Measurements from ENCODE around the gene ATR. TPM values are rescaled to one million over a fixed set of nuclear protein-coding genes. Genes with fewer than 3 reads are reported as not detected.

ATR gene
- total and polyA plus RNA-seq, 2 of the 4 experiments (the other 2 are of a cell fraction), result 9.5 to 28.0 TPM

DNA sequence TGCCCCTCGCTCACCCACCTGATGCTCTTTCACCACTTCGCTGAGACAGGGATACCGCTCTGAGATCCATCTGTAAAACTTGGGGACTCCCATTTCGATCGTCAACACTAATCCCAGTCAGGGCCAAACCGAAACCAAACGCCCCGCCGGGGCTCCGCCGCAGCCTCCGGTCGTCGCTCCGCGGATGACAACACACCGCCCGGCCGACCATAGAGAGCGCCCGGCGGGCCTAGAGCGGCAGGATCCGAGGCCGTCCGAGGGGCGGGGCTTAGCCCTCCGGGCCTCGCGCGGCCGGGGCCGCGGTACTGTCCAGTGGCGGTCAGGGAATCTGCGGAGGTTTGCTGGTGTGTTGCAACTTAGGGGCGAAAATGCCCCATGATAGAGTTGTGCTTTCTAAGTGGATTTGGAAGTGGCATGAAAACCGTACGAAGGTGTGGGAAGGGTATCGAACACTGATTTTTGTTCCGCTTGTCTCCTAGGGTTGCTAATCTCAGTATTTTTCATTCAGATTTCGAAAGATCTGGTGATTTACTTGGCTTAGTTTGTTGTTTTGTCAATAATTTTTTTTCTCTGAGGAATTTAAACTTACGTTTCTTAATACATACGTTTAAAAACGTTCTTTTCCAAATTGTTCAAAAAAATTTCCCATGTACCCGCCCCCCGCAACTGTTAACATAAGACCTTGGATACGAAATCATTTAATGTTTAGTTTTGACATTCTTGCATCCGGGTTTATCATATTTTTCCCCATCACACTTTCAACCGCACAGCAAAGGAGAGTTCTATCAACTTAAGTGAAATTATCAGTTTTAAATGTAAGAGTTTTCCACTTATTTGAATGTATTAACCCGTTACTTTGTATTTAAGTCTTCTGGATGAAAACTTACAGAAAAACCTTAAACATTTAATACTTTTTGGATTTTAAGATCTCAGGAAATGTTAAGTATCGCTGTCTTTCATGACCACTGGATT is 130.4 kb downstream of the ATR start, which contains the start of gene XRN1:
TSS of gene XRN1 (minus strand) at position 186 of the 972 bp plus-strand sequence. CDS start at position 93, 93 bp downstream.
- H3K9me1 ChIP-seq (ENCODE audit: insufficient read depth, low read length), result no peaks in the 10 kb centered on the region; the same call in 1 of the 2 replicates
- in situ Hi-C loops (cut with MboI; ENCODE audit: low sequenced_read_pairs) (no loop called here), intact Hi-C loops (cut with micrococcal nuclease) (loop anchor here (2.0 kb wide), 1 partner anchor 131 kb away; the partner anchor contains the start of gene ATR), dilution Hi-C loops (cut with HindIII; ENCODE audit: low sequenced_read_pairs, unreplicated experiment) (no loop called here)
- peak within 1 kb of the TSS; percentile 93 for H3K27ac ChIP-seq (ENCODE audit: insufficient read depth, low read length)
- POLR2A ChIA-PET (ENCODE audit: unreplicated experiment), result no interaction called here
- peaks cover 6 to 33% of the 10 kb centered on the region in 2 experiments; a peak in 3 of 4 replicates for H3K79me1 ChIP-seq (ENCODE audit: low read depth in 1 of 2, low read length in 2 of 2)
- peak within 1 kb of the TSS; percentile 97 for H2AFZ ChIP-seq (replicated peaks; ENCODE audit: low read length, poor library complexity)
- H3K4me2 ChIP-seq (ENCODE audit: low read depth, low read length), result peak within 1 kb of the TSS; percentile 92
- H2AK5ac ChIP-seq (ENCODE audit: low read depth, low read length), result peak within 1 kb of the TSS; percentile 80; the same call in 1 of the 2 replicates
- ATAC-seq (ENCODE audit: low read depth) (peak; percentile 100), DNase-seq (peak; percentile 94)
- TSS peak; percentile 76 for BruUV-seq (replicated peaks)
- H2BK5ac ChIP-seq (ENCODE audit: low read depth, low read length, poor library complexity, severe bottlenecking), result peak within 1 kb of the TSS; percentile 95
- 1% methylated on average over 34 of the region's 52 CpGs; no CpG with 5 or more reads in 1 of the 2 experiments for WGBS, 2 experiments (ENCODE audit: extremely low coverage in 2 of 2, insufficient read length in 1 of 2)
- H3K27me3 ChIP-seq (ENCODE audit: control insufficient read depth, insufficient read depth, low read length), result no peaks in the 10 kb centered on the region
- H2BK120ac ChIP-seq (ENCODE audit: low read depth, low read length), result peak within 1 kb of the TSS; percentile 61
- peak within 1 kb of the TSS; percentile 98 for H3K23ac ChIP-seq (ENCODE audit: low read depth, low read length)
- peak within 1 kb of the TSS; percentile 99 for H3K9ac ChIP-seq (ENCODE audit: low read depth, low read length)
- H3K36me3 ChIP-seq (ENCODE audit: control insufficient read depth, insufficient read depth, low read length), result peaks cover 7% of the 10 kb centered on the region
- no peaks in the 10 kb centered on the region for H3K9me3 ChIP-seq (ENCODE audit: control insufficient read depth, insufficient read depth, low read length)
- H3K4ac ChIP-seq (ENCODE audit: low read depth, low read length), result peak within 1 kb of the TSS; percentile 96
- H4K91ac ChIP-seq (ENCODE audit: insufficient read depth, low read depth, low read length), result peak within 1 kb of the TSS; percentile 87
- peaks cover 4% of the 10 kb centered on the region; the same call in 1 of the 2 replicates for H3K4me1 ChIP-seq (ENCODE audit: control insufficient read depth, insufficient read depth, low read length)
- peak within 1 kb of the TSS; percentile 98 for H3K14ac ChIP-seq (replicated peaks; ENCODE audit: low read depth, low read length)
- peak within 1 kb of the TSS; percentile 86 for H4K5ac ChIP-seq (ENCODE audit: low read depth, low read length)
- H3K18ac ChIP-seq (ENCODE audit: low read depth, low read length), result peak within 1 kb of the TSS; percentile 86
- H2BK15ac ChIP-seq (ENCODE audit: low read depth, low read length), result peak within 1 kb of the TSS; percentile 67; the same call in 1 of the 3 replicates
- peak within 1 kb of the TSS; percentile 92 for H2AK9ac ChIP-seq (replicated peaks; ENCODE audit: low read depth, low read length, poor library complexity)
- H4K8ac ChIP-seq (ENCODE audit: low read depth in 2 of 2, low read length in 2 of 2), result peak within 1 kb of the TSS; percentile 84 to 99
- CTCF ChIA-PET, result no interaction called here
- peak within 1 kb of the TSS; percentile 94 for H3K4me3 ChIP-seq (ENCODE audit: insufficient read depth, low read depth, low read length)
- H2BK20ac ChIP-seq (ENCODE audit: low read depth, low read length), result peak within 1 kb of the TSS; percentile 19; the same call in 1 of the 2 replicates
- H3K56ac ChIP-seq (ENCODE audit: extremely low read depth, insufficient read depth, low read length), result peak within 1 kb of the TSS; percentile 97
- peaks cover 10% of the 10 kb centered on the region for H4K20me1 ChIP-seq (ENCODE audit: insufficient read depth, low read length)
- TF ChIP-seq, protein P1, sequence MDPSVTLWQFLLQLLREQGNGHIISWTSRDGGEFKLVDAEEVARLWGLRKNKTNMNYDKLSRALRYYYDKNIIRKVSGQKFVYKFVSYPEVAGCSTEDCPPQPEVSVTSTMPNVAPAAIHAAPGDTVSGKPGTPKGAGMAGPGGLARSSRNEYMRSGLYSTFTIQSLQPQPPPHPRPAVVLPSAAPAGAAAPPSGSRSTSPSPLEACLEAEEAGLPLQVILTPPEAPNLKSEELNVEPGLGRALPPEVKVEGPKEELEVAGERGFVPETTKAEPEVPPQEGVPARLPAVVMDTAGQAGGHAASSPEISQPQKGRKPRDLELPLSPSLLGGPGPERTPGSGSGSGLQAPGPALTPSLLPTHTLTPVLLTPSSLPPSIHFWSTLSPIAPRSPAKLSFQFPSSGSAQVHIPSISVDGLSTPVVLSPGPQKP (IDR thresholded peaks at IDR 0.05; ENCODE audit: borderline replicate concordance, low read depth, low read length), result no peak
- no peak for TF ChIP-seq SMC3 (IDR thresholded peaks at IDR 0.05; ENCODE audit: low read depth, low read length)
- TF ChIP-seq, protein P2, sequence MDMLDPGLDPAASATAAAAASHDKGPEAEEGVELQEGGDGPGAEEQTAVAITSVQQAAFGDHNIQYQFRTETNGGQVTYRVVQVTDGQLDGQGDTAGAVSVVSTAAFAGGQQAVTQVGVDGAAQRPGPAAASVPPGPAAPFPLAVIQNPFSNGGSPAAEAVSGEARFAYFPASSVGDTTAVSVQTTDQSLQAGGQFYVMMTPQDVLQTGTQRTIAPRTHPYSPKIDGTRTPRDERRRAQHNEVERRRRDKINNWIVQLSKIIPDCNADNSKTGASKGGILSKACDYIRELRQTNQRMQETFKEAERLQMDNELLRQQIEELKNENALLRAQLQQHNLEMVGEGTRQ (IDR thresholded peaks at IDR 0.05; ENCODE audit: low read depth, low read length), result no peak
- no peak for TF ChIP-seq NFE2L2 (IDR thresholded peaks at IDR 0.05; ENCODE audit: low read depth, low read length)
- TF ChIP-seq CHD1 (IDR thresholded peaks at IDR 0.05; ENCODE audit: low read depth, low read length), result no peak
- no peak for TF ChIP-seq FOS (IDR thresholded peaks at IDR 0.05; ENCODE audit: low read depth, low read length)
- no peak for TF ChIP-seq MAFK (IDR thresholded peaks at IDR 0.05; ENCODE audit: low read depth, low read length)
- peak; percentile 55; the same call in 1 of the 2 replicates for TF ChIP-seq MAZ (IDR thresholded peaks at IDR 0.05; ENCODE audit: borderline replicate concordance, low read depth, low read length)
- TF ChIP-seq, protein P3, sequence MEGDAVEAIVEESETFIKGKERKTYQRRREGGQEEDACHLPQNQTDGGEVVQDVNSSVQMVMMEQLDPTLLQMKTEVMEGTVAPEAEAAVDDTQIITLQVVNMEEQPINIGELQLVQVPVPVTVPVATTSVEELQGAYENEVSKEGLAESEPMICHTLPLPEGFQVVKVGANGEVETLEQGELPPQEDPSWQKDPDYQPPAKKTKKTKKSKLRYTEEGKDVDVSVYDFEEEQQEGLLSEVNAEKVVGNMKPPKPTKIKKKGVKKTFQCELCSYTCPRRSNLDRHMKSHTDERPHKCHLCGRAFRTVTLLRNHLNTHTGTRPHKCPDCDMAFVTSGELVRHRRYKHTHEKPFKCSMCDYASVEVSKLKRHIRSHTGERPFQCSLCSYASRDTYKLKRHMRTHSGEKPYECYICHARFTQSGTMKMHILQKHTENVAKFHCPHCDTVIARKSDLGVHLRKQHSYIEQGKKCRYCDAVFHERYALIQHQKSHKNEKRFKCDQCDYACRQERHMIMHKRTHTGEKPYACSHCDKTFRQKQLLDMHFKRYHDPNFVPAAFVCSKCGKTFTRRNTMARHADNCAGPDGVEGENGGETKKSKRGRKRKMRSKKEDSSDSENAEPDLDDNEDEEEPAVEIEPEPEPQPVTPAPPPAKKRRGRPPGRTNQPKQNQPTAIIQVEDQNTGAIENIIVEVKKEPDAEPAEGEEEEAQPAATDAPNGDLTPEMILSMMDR (conservative IDR thresholded peaks at IDR 0.05; ENCODE audit: low read depth, low read length), result no peak
- peak; percentile 83 for TF ChIP-seq POLR2A (IDR thresholded peaks at IDR 0.05; ENCODE audit: low read depth, low read length)
- TF ChIP-seq BHLHE40 (IDR thresholded peaks at IDR 0.05; ENCODE audit: low read depth, low read length), result no peak
- peak; percentile 96 for TF ChIP-seq CEBPB (IDR thresholded peaks at IDR 0.05; ENCODE audit: low read depth, low read length)
- TF ChIP-seq RFX5 (IDR thresholded peaks at IDR 0.05; ENCODE audit: low read depth, low read length), result no peak
